GM10266 (cell line): ENCODE results near the gene SLC66A3.
A peak's percentile ranks its signal among the peaks of the same experiment; 100 is the strongest.

Experiments used
- DNase-seq: peaks from one replicate; pipeline ENCODE4 v3.0.0; 2012; ENCODE audit errors: extremely low spot score
- TF ChIP-seq, protein P1 (sequence below): IDR thresholded peaks from 2 replicates; pipeline ENCODE4 v1.5.1; 2012; ENCODE audit warnings: mild to moderate bottlenecking, low read depth; ENCODE audit not compliant: control insufficient read depth, insufficient read depth; ENCODE audit errors: missing control alignments

Gene SLC66A3

DNA sequence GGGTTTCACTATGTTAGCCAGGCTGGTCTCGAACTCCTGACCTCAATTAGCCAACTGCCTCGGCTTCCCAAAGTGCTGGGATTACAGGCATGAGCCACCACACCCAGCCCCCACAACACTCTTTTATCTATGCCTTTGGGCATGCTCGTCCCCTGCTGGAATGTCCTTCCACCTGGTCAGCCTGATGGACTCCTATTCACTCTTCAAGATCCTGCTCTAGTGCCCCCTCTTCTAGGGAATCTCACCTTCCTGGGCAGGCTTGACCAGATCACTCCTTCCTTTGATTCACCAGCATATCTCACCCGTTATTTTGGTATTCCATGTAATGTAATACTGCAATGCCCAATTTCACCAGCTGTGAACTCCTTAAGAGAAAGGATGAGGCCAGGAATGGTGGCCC, 13.9 kb upstream of the SLC66A3 start:
- TF ChIP-seq, protein P1, sequence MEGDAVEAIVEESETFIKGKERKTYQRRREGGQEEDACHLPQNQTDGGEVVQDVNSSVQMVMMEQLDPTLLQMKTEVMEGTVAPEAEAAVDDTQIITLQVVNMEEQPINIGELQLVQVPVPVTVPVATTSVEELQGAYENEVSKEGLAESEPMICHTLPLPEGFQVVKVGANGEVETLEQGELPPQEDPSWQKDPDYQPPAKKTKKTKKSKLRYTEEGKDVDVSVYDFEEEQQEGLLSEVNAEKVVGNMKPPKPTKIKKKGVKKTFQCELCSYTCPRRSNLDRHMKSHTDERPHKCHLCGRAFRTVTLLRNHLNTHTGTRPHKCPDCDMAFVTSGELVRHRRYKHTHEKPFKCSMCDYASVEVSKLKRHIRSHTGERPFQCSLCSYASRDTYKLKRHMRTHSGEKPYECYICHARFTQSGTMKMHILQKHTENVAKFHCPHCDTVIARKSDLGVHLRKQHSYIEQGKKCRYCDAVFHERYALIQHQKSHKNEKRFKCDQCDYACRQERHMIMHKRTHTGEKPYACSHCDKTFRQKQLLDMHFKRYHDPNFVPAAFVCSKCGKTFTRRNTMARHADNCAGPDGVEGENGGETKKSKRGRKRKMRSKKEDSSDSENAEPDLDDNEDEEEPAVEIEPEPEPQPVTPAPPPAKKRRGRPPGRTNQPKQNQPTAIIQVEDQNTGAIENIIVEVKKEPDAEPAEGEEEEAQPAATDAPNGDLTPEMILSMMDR: no peak
- no peak for DNase-seq

DNA sequence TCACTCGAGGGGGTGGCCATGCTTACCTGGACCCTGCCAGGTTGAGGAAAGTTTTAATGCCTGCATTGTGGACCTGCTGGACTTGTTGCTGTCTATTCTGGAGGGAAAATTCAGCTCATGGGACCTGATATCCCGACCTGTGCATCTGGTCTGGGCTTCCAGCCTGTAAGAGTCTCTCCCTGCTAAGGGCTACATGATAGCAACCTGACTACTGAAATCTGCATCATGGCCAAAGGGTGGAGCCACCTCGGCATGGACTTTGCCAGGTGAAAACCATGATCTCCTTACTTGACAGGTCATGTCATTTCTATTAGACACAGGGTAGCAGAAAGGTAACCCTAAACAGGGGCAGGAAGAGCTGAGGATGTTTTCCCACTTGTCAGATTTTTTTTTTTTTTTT, 12.9 kb upstream of the SLC66A3 start:
- no peak for DNase-seq
- TF ChIP-seq, protein P1: peak; percentile 5

- TF ChIP-seq, protein P1: no peak
- DNase-seq: no peak
Measured at GRCh38 chr2:11142987-11143386, 12.3 kb upstream of the SLC66A3 start.

- DNase-seq: no peak
- TF ChIP-seq, protein P1: no peak
Measured at GRCh38 chr2:11144077-11144737, 11.1 kb upstream of the SLC66A3 start.

DNA sequence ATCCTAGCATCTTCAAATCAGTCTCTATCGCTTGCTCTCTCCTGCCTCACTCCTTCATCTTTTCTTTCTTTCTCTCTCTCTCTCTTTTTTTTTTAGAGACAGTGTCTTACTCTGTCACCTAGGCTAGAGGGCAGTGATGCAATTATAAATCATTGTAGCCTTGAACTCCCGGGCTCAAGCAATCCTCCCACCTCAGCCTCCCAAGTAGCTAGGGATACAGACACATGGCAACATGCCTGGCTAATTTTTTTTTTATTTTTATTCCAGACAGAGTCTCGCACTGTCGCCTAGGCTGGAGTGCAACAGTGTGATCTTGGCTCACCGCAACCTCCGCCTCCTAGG, 10.6 kb upstream of the SLC66A3 start:
- DNase-seq: no peak
- TF ChIP-seq, protein P1: no peak

DNA sequence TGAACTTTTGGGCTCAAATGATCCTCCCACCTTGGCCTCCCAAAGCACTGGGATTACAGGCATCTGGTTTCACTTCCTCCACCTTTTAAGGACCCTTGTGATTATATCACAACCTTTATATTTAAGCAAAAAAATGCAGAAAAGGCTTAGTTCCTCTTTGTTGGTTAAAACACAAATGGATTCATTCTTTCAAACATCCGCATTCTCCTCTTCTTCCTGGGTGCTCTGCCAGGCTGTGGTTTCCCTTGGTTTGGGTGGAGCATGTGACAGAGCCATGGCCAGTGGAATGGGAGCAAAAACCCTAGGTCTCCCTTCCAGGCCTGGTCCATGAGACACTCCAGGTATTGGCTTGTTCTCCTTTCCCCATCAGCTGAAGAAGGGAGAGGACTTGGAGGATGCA, 9.9 kb upstream of the SLC66A3 start:
- no peak for DNase-seq
- TF ChIP-seq, protein P1: no peak

DNA sequence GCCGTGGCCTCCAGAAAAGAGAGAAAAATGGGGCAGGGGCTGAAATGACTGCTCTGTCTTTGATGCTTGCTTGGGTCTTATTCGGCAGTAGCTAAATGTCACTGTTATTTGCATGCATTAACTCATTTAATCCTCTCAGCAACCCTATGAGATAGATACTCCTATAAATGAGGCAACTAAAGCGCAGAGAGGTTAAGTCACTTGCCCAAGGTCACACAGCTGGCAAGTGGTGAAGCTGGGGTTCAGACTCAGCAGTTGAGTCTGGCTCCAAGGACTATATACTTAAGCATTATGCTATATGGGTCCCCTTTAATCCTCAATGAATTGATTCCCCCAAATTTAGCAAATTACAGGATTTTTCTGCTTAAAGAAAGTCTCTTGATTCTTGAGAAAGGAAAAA, 9.2 kb upstream of the SLC66A3 start:
- TF ChIP-seq, protein P1: no peak
- no peak for DNase-seq
